Psoas muscle (tissue), 8 donors: ENCODE data around the gene SMAD7. TPM values are rescaled to one million over a fixed set of nuclear protein-coding genes. Genes with fewer than 3 reads are reported as not detected.
A peak's percentile ranks its signal among the peaks of the same experiment; 100 is the strongest.

Source experiments
- ATAC-seq, 4 donors: fragments of 200-7000 bp; cut with Tn5 transposase; one replicate each; pipeline ENCODE4 v1.9.1; 2020; ENCODE audit warnings: moderate library complexity in 3 of 4, mild to moderate bottlenecking in 2 of 4
- DNase-seq, 2 donors: peaks; one replicate each; pipeline ENCODE4 v3.0.0-alpha.2; 2020
- H3K27ac ChIP-seq: fragments of 200-600 bp; one replicate; pipeline ENCODE4 v1.8.0; 2022
- H3K27me3 ChIP-seq, 3 donors: fragments of 200-600 bp in 1 of 3; one replicate each; pipeline versions ENCODE4 v1.6.1 to v1.8.0; 2013 to 2022; ENCODE audit warnings: low read length in 2 of 3, mild to moderate bottlenecking in 2 of 3, moderate library complexity in 1 of 3; ENCODE audit not compliant: insufficient read depth in 3 of 3
- H3K36me3 ChIP-seq, 2 donors: fragments of 200-600 bp in 1 of 2; one replicate each; pipeline versions ENCODE4 v1.6.1 to v1.8.0; 2013 to 2022; ENCODE audit warnings: low read depth in 1 of 2, mild to moderate bottlenecking in 1 of 2, moderate library complexity in 1 of 2; ENCODE audit not compliant: insufficient read depth in 1 of 2
- H3K4me1 ChIP-seq: fragments of 200-600 bp; one replicate; pipeline ENCODE4 v1.8.0; 2022
- H3K4me3 ChIP-seq: fragments of 200-600 bp; one replicate; pipeline ENCODE4 v1.8.0; 2022; ENCODE audit warnings: mild to moderate bottlenecking
- H3K9me3 ChIP-seq: fragments of 200-600 bp; one replicate; pipeline ENCODE4 v1.8.0; 2022
- WGBS, 3 donors: extraction: QIAGEN DNeasy Blood & Tissue Kit; methylation state at CpG; one replicate each; pipeline versions ENCODE4 v1.1.6 to v1.1.7; 2013; 5-methylcytosine and 5-hydroxymethylcytosine counted together
- intact Hi-C, 2 donors: fragments of 100-400 bp; cut with DNase I; formaldehyde crosslinking; loops; one replicate each; pipeline versions ENCODE4 v1.11.0 to v1.14.2; 2022
- polyA plus RNA-seq, 3 donors: library from polyadenylated mRNA; stranded (reverse); fragments of 200-250 nt; gene quantifications; one replicate each; pipeline ENCODE4 v1.2.3, GENCODE V29; 2013
- total RNA-seq, 4 donors: library from RNA; stranded (reverse); fragmentation: NEBNext Ultra II Directional in 2 of 4; extraction: Animal tissue kit (Norgen Biotek cat#: 25700) in 2 of 4; gene quantifications; one replicate each; pipeline versions ENCODE4 v1.2.1 to v1.2.4, GENCODE V29; 2021 to 2023
- TF ChIP-seq, protein P1 (sequence below): fragments of 200-600 bp; IDR thresholded peaks from one replicate; pipeline ENCODE4 v1.8.0; 2022; ENCODE audit warnings: antibody characterized with exemption
- donor health status: healthy with polysubstance abuse.
- donor health status: DM: no; HTN: no; CAD: no; lungs with moderate emphysema.
- donor health status: Bipolar disorder and iron deficiency.
- donor health status: healthy.
- donor health status: DM: yes; HTN: yes; CAD: no.
- donor health status: DM: no; HTN: no; CAD: no.
- donor health status: DM: no; HTN: no; CAD: no.
- donor health status: DM: yes; HTN: yes; CAD: no.

SMAD7 gene
- total and polyA plus RNA-seq, 7 donors, result 5.4 to 14.7 (median 8.4) TPM

DNA sequence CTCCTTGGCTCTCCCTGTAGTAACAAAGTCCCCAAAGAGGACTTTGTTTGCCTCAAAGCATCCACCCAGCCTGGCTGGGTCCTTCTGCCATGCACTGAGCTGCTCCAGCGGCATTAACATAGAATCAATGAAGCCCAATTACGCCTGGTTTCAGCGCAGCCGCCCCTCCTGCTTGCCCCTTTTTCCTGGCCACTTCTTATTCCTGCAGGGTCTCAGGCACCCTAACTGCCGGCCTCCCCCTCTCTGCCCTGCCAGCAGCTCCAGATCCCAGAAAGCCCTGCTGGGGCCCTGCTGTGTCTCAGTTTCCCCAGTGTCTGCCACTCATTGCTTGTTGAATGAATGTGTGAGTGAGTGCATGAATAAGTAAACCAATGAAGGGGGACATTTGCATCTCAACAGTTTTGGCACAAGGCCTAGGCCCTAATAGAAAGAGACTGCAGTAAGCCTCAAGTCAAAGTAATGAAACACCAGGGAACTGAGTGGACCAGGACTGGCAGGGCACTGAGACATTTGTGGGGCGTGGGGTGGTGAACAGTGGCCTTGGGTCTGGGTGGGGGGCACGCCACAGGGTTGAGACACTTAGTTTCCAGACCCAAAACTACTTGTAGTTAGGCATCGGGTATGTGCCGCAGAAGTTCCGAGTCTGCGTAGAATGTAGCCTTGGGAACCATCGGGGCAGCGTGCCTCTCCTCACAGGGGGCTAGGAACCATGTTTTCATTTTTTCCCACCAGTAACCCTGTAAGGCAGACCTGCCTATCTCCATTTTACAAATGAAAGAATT is 60.6 kb downstream of the SMAD7 start:
- Histone ChIP-seq H3K36me3 (no peaks in the 10 kb centered on the region), H3K4me3 (no peak overlapping the region), H3K27ac (no peak overlapping the region), H3K4me1 (peaks cover 6% of the 10 kb centered on the region), H3K27me3 (no peaks in the 10 kb centered on the region), H3K9me3 (no peaks in the 10 kb centered on the region)
- no peak for DNase-seq
- ATAC-seq, result no peak
- WGBS, 3 donors, result 95 to 98% (median 96%) methylated on average over 13 of the region's 13 CpGs
- TF ChIP-seq, protein P1, sequence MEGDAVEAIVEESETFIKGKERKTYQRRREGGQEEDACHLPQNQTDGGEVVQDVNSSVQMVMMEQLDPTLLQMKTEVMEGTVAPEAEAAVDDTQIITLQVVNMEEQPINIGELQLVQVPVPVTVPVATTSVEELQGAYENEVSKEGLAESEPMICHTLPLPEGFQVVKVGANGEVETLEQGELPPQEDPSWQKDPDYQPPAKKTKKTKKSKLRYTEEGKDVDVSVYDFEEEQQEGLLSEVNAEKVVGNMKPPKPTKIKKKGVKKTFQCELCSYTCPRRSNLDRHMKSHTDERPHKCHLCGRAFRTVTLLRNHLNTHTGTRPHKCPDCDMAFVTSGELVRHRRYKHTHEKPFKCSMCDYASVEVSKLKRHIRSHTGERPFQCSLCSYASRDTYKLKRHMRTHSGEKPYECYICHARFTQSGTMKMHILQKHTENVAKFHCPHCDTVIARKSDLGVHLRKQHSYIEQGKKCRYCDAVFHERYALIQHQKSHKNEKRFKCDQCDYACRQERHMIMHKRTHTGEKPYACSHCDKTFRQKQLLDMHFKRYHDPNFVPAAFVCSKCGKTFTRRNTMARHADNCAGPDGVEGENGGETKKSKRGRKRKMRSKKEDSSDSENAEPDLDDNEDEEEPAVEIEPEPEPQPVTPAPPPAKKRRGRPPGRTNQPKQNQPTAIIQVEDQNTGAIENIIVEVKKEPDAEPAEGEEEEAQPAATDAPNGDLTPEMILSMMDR, result no peak
- intact Hi-C loops, result no loop called here

DNA sequence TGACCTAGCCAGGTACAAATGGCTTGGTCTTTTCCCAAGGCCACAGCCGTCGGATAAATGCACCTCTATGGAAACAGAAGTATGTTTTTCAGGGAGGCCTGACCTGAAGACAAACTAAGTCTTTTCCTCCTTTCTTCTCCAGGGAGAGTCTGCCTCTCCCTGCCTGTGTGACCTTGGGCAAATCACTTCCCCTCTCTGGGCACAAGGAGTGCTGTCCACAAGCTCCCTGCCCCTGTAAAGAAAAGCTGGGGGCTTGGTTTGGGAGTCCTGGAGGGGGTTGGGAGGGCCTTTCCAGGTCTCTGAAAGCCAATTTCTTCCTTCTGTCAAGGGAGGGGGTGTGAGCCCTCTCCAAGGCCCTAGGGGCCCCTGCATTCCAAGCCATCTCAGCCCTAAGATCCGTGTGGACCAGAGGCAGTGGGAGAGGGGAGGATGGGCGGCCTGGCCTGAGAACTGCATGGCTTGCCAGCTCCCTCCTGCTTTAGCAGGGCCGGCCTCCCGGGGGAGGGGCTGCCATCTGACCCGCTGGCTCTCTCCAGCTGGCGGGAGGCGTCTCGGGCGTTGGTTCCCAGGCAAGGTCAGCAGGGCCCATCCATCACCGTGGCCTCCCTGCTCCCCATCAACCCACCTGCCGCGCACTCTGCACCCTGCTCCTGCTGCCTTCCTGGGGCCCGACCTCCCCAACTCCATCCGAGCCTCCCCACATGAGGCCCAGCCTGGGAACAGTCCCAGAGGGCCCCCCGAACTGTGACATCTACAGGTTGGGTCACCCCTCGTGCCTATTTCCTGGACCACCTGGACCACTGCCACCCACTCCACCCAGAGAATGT is 61.4 kb downstream of the SMAD7 start:
- no peak overlapping the region for H3K4me3 ChIP-seq
- TF ChIP-seq, protein P1, result no peak
- peaks cover 6% of the 10 kb centered on the region for H3K4me1 ChIP-seq
- no peaks in the 10 kb centered on the region for H3K9me3 ChIP-seq
- no peaks in the 10 kb centered on the region for H3K36me3 ChIP-seq
- peak; percentile 36 to 78 (median 67) for ATAC-seq
- intact Hi-C loops, result no loop called here
- H3K27me3 ChIP-seq, result no peaks in the 10 kb centered on the region
- no peak overlapping the region for H3K27ac ChIP-seq
- peak; percentile 41 to 79 for DNase-seq
- WGBS, 3 donors, result 38 to 53% (median 51%) methylated on average over 17 to 18 of the region's 18 CpGs

DNA sequence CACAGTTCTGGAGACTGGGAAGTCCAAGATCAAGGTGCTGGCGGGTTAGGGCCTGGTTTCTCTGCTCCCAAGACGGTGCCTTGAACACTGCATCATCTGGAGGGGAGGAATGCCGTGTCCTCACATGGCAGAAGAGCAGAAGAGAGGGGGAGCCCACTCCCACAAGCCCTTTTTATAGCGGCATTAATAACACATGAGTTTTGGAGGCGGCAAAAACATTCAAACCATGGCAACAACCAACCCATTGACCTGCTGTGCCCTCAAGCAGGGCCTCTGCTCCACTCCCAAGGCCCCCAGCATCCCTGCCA is 62.0 kb downstream of the SMAD7 start:
- intact Hi-C loops, result no loop called here

DNA sequence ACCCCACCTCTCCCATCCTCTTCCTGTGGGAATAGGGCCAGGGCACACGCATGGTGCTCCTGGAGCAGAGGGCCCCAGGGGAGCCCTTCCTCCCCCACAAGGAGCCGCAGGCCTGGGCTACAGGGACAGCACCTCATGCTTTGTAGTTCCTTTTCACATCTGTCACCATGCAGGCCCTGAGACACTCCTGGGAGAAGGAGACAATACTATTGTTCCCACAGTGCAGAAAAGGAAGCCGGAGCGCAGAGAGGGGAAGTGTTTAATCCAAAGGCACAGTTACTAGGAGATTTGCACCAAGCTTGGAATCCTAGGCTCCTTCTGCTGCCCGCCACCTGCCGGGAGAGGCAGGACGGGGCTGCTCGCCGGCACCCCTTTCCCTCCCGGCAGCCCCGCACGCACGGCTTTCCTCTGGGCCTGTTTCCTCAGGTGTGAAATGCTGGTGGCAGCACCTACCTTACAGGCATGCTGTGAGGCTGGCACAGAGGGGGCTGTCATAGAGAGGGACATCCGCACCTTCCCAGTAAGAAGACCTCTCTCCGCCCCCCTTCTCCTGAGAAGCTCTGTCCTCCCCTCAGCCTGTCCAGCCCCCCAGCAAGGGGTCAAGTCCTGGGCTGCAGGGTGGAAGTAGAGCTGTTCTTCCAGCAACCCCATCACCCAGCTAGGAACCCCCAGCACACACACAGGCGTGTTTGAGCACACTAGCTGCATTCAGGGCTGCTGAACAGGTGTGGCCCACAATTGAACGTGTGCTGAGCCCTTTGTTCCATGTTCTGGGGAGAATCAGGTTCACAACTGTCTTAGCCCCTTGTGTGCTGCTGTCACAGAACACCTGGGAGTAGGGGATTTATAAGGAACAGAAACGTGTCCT is 62.6 kb downstream of the SMAD7 start:
- H3K27ac ChIP-seq, result no peak overlapping the region
- H3K4me1 ChIP-seq, result peaks cover 6% of the 10 kb centered on the region
- no peaks in the 10 kb centered on the region for H3K27me3 ChIP-seq
- H3K9me3 ChIP-seq, result no peaks in the 10 kb centered on the region
- no peaks in the 10 kb centered on the region for H3K36me3 ChIP-seq
- intact Hi-C loops, result no loop called here
- TF ChIP-seq, protein P1, result peak; percentile 16
- 83 to 89% (median 87%) methylated on average over 18 of the region's 18 CpGs for WGBS, 3 donors
- DNase-seq (no peak), ATAC-seq (no peak)
- no peak overlapping the region for H3K4me3 ChIP-seq

More for the DNA sequence above, 62.0 kb downstream of the SMAD7 start:
- Histone ChIP-seq H3K36me3 (no peaks in the 10 kb centered on the region), H3K27ac (no peak overlapping the region), H3K27me3 (no peaks in the 10 kb centered on the region), H3K9me3 (no peaks in the 10 kb centered on the region), H3K4me1 (peaks cover 6% of the 10 kb centered on the region), H3K4me3 (no peak overlapping the region)
- WGBS, 3 donors, result 92 to 100% (median 94%) methylated on average over 5 of the region's 5 CpGs
- ATAC-seq, result no peak
- TF ChIP-seq, protein P1, result no peak
- DNase-seq, result no peak
